HG03378 (cell line): ENCODE data around the gene LEPROT.
"Not testable (repeated sequence)": the region's sequence is repeated elsewhere in the genome, so short reads cannot be mapped to it uniquely, and the experiment has no call there.

Experiments
- ATAC-seq: cut with Tn5 transposase; IDR thresholded peaks from one replicate; pipeline ENCODE4 v1.9.1; 2021; ENCODE audit warnings: mild to moderate bottlenecking, moderate library complexity; ENCODE audit not compliant: unreplicated experiment

The LEPROT gene

GRCh38 chr1:65435987-65436386 is 15.5 kb downstream of the LEPROT start:
- no peak for ATAC-seq

GRCh38 chr1:65437616-65438015 is 17.1 kb downstream of the LEPROT start:
- ATAC-seq = no peak

DNA sequence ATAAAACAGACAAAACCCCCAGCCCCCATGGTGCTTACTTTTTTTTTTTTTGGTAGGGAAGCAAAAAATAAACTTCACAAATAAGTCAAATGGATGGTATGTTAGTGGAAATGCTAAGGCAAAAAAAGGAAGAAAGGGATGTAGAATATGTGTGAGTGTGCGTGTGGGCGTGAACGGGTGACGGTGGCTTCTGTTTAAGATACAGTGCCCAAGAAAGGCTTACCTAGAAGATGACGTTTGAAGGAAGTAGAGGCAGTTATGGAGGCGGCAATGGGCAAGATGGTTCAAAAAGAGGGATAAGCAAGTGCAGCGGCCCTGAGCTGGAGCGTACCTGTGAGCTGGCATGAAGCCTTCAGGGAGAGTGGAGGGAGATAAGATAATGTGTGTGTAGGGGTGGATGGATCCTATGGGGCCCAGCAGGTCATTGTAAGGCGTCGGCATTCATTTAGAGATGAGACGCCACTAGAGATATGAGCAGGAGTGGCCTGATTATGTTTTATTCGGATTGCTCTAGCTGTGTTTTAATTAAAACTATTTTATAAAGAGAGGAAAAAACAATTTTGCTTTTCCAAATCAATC is 19.9 kb downstream of the LEPROT start:
- ATAC-seq = no peak

DNA sequence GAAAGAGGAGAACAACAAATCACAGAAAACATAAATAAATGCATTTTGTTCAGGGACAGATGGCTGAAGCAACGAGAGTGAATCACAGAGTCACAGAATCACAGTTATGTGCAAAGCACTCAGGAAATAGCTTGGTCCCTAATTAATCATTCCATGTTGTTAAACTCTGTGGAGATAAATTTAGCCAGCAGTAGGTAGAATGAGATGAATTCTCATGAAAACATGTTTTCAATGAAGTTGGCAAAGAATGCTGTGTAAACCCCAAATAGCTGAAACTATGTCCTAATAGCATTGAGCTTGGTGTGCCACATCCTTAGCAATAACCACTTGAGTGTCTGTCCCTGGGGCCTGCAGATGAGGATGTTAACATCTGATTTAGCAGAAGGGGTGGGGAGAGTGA is 20.4 kb downstream of the LEPROT start:
- no peak for ATAC-seq

- no peak for ATAC-seq
Observed at GRCh38 chr1:65441464-65441863, 21.0 kb downstream of the LEPROT start.

GRCh38 chr1:65442442-65442841 is 22.0 kb downstream of the LEPROT start:
- ATAC-seq = no peak

DNA sequence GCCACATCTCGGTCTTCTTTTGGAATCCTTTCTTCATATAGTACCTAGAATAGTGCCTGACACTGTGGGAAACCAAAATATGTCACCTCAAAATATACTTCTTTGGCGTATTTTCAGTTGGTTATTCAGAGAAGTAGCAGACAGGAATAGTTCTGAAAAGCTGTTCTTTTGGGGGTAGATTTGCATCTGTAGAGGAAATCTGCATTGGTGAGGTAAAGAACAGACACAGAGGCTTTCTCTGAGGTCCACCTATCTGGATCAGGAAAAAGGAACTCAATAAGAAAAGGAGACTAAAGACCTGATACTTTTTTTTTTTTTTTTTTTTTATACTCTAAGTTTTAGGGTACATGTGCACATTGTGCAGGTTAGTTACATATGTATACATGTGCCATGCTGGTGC is 23.2 kb downstream of the LEPROT start:
- no peak for ATAC-seq

- no peak for ATAC-seq
Observed at GRCh38 chr1:65444128-65444640, 23.7 kb downstream of the LEPROT start.

GRCh38 chr1:65445837-65446236 is 25.4 kb downstream of the LEPROT start:
- ATAC-seq = no peak

- no peak for ATAC-seq
Observed at GRCh38 chr1:65449214-65449823, 28.9 kb downstream of the LEPROT start.

DNA sequence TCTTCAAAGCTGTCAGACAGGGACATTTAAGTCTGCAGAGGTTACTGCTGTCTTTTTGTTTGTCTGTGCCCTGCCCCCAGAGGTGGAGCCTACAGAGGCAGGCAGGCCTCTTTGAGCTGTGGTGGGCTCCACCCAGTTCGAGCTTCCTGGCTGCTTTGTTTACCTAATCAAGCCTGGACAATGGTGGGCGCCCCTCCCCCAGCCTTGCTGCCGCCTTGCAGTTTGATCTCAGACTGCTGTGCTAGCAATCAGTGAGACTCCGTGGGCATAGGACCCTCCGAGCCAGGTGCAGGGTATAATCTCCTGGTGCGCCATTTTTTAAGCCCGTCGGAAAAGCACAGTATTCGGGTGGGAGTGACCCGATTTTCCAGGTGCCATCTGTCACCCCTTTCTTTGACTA is 35.2 kb downstream of the LEPROT start:
- ATAC-seq = not testable (repeated sequence)

GRCh38 chr1:65456481-65456880 is 36.0 kb downstream of the LEPROT start:
- no peak for ATAC-seq

DNA sequence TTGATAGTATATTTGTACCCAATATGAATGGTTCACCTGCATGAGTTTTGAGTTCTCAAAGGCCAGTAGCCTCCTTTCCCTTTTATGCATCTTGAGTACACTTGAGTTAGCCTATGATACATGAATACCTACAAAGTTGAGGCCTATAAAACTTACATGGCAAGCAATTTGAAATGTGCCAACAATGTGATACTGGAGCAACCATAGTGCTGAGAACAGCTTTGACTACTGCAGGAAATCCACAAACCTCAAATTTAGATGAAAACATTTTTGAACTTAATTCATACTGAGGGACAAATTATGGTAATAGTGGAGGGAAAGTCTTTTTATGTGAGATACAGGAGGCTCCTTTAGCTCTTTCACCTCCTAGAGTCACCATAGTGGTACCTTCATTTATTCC is 37.4 kb downstream of the LEPROT start:
- ATAC-seq = no peak

DNA sequence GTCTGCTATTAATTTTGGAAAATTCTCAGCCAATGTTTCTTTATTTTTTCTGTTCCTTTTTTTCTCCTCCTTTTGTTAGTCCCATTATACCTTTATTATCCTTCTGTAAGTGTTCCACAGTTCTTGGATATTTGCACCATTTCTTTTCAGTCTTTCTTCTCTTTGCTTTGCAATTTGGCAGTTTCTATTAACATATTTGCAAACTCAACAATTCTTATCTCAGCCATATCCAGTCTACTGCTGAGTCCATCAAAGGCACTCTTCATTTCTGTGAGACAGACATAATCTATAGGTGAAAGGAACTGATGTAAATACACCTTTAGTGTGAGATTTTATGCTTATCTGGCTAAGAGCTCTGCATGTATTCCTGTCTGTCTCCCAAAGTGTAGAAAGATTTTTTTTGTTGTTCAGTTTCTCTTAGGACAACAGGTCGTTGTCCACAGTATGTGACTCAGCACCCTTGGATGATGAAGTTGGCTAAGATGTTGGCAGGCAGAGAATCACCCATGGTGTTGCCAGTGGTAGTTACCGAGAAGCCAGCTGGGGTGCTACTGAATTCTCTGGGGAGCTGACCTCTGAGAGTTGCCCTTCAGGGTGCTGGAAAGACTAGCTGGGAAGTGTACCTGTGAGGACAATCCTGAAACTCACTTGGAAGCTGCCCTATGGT is 38.4 kb downstream of the LEPROT start:
- ATAC-seq = no peak

GRCh38 chr1:65459397-65459768 is 38.9 kb downstream of the LEPROT start:
- ATAC-seq = peak; percentile 85

- not testable (repeated sequence) for ATAC-seq
Observed at GRCh38 chr1:65465837-65466236, 45.4 kb downstream of the LEPROT start.

DNA sequence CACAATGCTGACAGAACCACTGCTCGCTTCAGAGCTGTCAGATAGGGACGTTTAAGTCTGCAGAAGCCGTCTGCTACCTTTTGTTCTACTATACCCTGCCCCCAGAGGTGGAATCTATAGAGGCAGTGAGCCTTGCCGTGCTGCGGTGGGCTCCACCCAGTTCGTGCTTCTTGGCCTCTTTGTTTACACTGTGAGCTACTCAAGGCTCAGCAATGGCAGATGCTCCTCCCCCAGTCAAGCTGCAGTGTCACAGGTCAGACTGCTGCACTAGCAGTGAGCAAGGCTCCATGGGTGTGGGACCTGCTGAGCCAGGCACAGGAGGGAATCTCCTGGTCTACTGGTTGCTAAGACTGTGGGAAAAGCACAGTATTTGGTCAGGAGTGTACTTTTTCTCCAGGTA is 47.1 kb downstream of the LEPROT start:
- ATAC-seq = no peak

- no peak for ATAC-seq
Observed at GRCh38 chr1:65469126-65469888, 48.8 kb downstream of the LEPROT start.

- no peak for ATAC-seq
Observed at GRCh38 chr1:65469889-65470340, 49.4 kb downstream of the LEPROT start.

GRCh38 chr1:65470766-65471165 is 50.3 kb downstream of the LEPROT start:
- ATAC-seq = no peak

GRCh38 chr1:65471213-65471833 is 50.9 kb downstream of the LEPROT start:
- no peak for ATAC-seq
